Karpas-422 (cell line): ENCODE data around the gene PIK3R4. TPM values are rescaled to one million over a fixed set of nuclear protein-coding genes. Genes with fewer than 3 reads are reported as not detected.

ENCODE experiments used
- DNase-seq: peaks from one replicate; pipeline ENCODE4 v3.0.0-alpha.2; 2015
- H2AFZ ChIP-seq: fragments of 200-600 bp; sonication (generic); 2 replicates; pipeline ENCODE4 v1.6.1; 2014; ENCODE audit warnings: antibody characterized with exemption, low read length, mixed read lengths
- H3K27ac ChIP-seq: fragments of 200-600 bp; sonication (generic); 2 replicates; pipeline ENCODE4 v1.5.1; 2014; ENCODE audit warnings: mild to moderate bottlenecking, low read length, moderate library complexity
- H3K27me3 ChIP-seq: fragments of 200-600 bp; sonication (generic); 2 replicates; pipeline ENCODE4 v1.6.1; 2014; ENCODE audit warnings: low read length, mixed read lengths
- H3K36me3 ChIP-seq: fragments of 200-600 bp; sonication (generic); 2 replicates; pipeline ENCODE4 v1.6.1; 2014; ENCODE audit warnings: low read length, mixed read lengths; ENCODE audit not compliant: insufficient read depth
- H3K4me1 ChIP-seq: fragments of 200-600 bp; sonication (generic); 2 replicates; pipeline ENCODE4 v1.6.1; 2014; ENCODE audit warnings: mild to moderate bottlenecking, low read length, mixed read lengths
- H3K4me2 ChIP-seq: fragments of 200-600 bp; sonication (generic); 2 replicates; pipeline ENCODE4 v1.6.1; 2014; ENCODE audit warnings: low read length, low read depth, mild to moderate bottlenecking; ENCODE audit not compliant: poor library complexity, severe bottlenecking
- H3K4me3 ChIP-seq: fragments of 200-600 bp; sonication (generic); 2 replicates; pipeline ENCODE4 v1.5.1; 2014; ENCODE audit warnings: mild to moderate bottlenecking, antibody characterized with exemption, low read length, mixed read lengths
- H3K79me2 ChIP-seq: fragments of 200-600 bp; sonication (generic); 2 replicates; pipeline ENCODE4 v1.6.1; 2014; ENCODE audit warnings: mild to moderate bottlenecking, low read length, mixed read lengths
- H3K9ac ChIP-seq: fragments of 200-600 bp; sonication (generic); 2 replicates; pipeline ENCODE4 v1.6.0; 2014; ENCODE audit warnings: low read length
- H3K9me2 ChIP-seq: fragments of 200-600 bp; sonication (generic), shearing (Covaris generic); replicated peaks from 2 replicates; pipeline ENCODE4 v1.6.0; 2014; ENCODE audit warnings: mild to moderate bottlenecking, low read length, moderate library complexity; ENCODE audit not compliant: insufficient read depth
- H3K9me3 ChIP-seq: fragments of 300-700, 200-600 bp; sonication (generic); 2 replicates; pipeline ENCODE4 v1.6.1; 2014; ENCODE audit warnings: low read length, mixed read lengths
- H4K20me1 ChIP-seq: fragments of 200-600 bp; sonication (generic); 2 replicates; pipeline ENCODE4 v1.6.1; 2014; ENCODE audit warnings: mild to moderate bottlenecking, antibody characterized with exemption, low read length, low read depth; ENCODE audit not compliant: insufficient read depth
- total RNA-seq: library from RNA; depleted of rRNA; stranded (reverse); fragments of >200 nt; shearing (Covaris generic); gene quantifications from 2 replicates; pipeline ENCODE4 v1.2.3, GENCODE V29; 2014; ENCODE audit warnings: low replicate concordance

The PIK3R4 gene
- total RNA-seq, 1 experiment from 2014 or later: 46.8 TPM

DNA sequence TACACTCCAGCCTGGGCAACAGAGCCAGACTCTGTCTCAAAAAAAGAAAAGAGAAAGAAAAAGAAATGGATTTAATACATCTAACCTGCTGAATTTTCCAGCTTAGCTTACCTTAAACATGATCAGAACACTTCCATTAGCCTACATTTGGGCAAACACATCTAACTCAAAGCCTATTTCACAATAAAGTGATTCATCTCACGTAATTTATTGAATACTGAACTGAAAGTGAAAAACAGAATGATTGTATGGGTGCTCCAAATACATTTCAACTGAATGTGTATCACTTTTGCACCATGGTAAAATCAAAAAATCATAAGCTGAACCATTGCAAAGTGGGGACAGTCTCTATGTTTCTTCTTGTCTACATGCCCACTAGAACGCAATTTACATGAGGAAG, 9.0 kb downstream of the PIK3R4 start:
- no peaks in the 10 kb centered on the region; the same call in 1 of the 2 replicates for H3K4me1 ChIP-seq
- peaks cover 91% of the 10 kb centered on the region for H3K79me2 ChIP-seq

DNA sequence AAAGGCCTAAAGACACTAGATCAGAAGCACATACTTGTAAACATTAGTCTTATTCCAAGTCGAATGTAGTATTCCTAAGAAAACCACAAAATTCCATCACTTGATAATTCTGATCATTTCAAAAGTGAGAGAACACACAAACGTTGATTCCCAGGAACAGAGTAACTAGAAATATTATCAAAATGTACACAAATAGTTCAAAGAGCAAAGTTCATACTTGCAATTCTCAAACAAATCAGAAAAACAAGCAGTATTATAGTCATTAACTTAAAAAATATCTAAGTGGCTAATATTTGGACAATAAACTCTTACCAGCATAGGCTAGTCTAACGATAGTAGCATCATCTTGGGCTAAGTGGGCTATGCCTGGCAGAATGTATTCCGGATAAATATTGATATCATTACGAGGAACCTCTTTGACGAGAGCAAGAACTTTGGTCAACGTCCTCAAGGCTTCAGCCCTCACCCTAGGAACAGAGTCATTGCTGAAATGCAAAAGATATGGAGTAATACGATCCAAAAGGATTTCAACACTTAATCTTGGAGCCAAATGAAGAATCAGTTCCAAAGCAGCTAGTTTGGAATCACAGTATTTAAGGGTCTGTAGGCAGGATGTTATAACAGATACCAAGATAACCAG, 13.3 kb downstream of the PIK3R4 start:
- H3K36me3 ChIP-seq: peaks cover 57% of the 10 kb centered on the region
- H3K79me2 ChIP-seq: peaks cover 68% of the 10 kb centered on the region
- H3K4me1 ChIP-seq: peaks cover 3% of the 10 kb centered on the region; the same call in 1 of the 2 replicates
- H3K9ac ChIP-seq: no peak overlapping the region
- no peak overlapping the region for H2AFZ ChIP-seq
- H4K20me1 ChIP-seq: no peaks in the 10 kb centered on the region
- H3K4me3 ChIP-seq: no peak overlapping the region
- H3K9me2 ChIP-seq: no peaks in the 10 kb centered on the region
- H3K9me3 ChIP-seq: no peaks in the 10 kb centered on the region
- no peaks in the 10 kb centered on the region for H3K27me3 ChIP-seq
- no peak overlapping the region for H3K27ac ChIP-seq
- DNase-seq: no peak
- no peak overlapping the region for H3K4me2 ChIP-seq

More for the DNA sequence above, 9.0 kb downstream of the PIK3R4 start:
- Histone ChIP-seq H3K36me3 (peaks cover 65% of the 10 kb centered on the region), H3K9ac (no peak overlapping the region), H3K9me2 (no peaks in the 10 kb centered on the region), H2AFZ (no peak overlapping the region), H3K4me2 (no peak overlapping the region), H4K20me1 (no peaks in the 10 kb centered on the region), H3K4me3 (no peak overlapping the region), H3K27me3 (no peaks in the 10 kb centered on the region), H3K27ac (no peak overlapping the region), H3K9me3 (no peaks in the 10 kb centered on the region)
- DNase-seq: no peak

DNA sequence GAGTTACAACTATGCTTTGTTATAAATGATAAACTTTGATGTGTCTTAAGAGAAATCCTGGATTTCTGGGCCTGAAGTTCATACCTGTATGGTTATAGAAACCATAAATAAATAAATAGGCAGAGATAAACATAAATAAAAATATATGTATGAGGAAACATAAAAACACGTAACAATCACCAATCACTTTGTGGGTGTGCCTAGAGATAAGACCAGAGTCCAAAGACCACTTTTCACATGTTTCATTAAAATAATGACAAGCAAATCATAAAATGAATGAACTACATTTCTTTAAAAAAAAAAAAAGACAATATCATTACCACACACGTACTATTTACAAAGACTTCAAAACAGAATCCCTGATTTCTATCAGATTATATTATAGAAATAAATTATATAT, 14.1 kb downstream of the PIK3R4 start:
- Histone ChIP-seq H3K27ac (no peak overlapping the region), H3K9ac (no peak overlapping the region), H3K9me2 (no peaks in the 10 kb centered on the region), H3K27me3 (no peaks in the 10 kb centered on the region), H3K4me3 (no peak overlapping the region), H2AFZ (no peak overlapping the region), H4K20me1 (no peaks in the 10 kb centered on the region), H3K4me1 (peaks cover 12% of the 10 kb centered on the region), H3K9me3 (no peaks in the 10 kb centered on the region), H3K36me3 (peaks cover 56% of the 10 kb centered on the region), H3K4me2 (no peak overlapping the region), H3K79me2 (peaks cover 60% of the 10 kb centered on the region)
- no peak for DNase-seq

DNA sequence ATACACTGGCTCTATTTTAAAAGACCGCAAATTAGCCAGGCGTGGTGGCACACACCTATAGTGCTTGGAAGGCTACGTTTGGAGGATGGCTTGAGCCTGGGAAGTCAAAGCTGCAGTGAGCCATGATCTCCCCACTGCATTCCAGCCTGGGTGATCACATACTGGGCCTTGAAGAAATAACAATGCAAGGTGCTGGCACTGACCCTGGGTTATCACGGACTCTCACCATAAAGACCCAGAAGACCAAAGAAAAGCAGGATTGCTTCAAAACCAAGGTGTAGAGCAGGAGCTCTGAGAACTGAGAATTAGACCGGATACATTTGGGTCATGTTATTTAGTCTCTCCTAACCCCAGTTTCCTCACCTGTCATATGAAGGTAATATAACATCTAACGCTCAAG, 14.8 kb downstream of the PIK3R4 start:
- Histone ChIP-seq H3K4me1 (peaks cover 16% of the 10 kb centered on the region), H3K9ac (no peak overlapping the region), H3K9me2 (no peaks in the 10 kb centered on the region), H3K4me2 (no peak overlapping the region), H3K79me2 (peaks cover 53% of the 10 kb centered on the region), H3K9me3 (no peaks in the 10 kb centered on the region), H4K20me1 (no peaks in the 10 kb centered on the region), H3K4me3 (no peak overlapping the region), H3K27ac (no peak overlapping the region), H2AFZ (no peak overlapping the region), H3K36me3 (peaks cover 51% of the 10 kb centered on the region), H3K27me3 (no peaks in the 10 kb centered on the region)
- DNase-seq: no peak

DNA sequence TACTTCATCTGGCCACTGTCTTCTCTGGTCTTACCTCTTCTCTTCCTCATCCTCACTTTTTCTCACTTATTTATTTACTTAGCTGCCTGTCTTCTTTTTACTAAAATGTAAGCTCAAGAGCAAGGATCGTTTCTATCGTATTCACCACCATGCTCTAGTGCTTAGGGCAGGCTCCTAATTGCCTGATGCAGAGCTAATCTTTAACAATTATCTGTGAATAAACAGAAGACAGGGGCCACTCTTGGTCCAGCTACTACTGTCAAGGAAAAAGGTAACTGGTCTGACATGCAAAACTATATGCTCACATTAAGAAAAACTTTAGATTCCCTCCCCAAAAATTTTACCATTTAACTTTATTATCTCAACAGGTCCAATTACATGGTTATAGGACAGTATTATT, 17.5 kb downstream of the PIK3R4 start:
- no peak overlapping the region for H3K9ac ChIP-seq
- H3K4me1 ChIP-seq: peaks cover 32% of the 10 kb centered on the region
- no peaks in the 10 kb centered on the region for H3K9me2 ChIP-seq
- H2AFZ ChIP-seq: no peak overlapping the region
- H3K36me3 ChIP-seq: peaks cover 33% of the 10 kb centered on the region; the same call in 1 of the 2 replicates
- no peak overlapping the region for H3K4me2 ChIP-seq
- H3K4me3 ChIP-seq: no peak overlapping the region
- no peaks in the 10 kb centered on the region for H3K9me3 ChIP-seq
- peaks cover 41% of the 10 kb centered on the region for H3K79me2 ChIP-seq
- DNase-seq: no peak
- peak overlapping the region; percentile 12; the same call in 1 of the 2 replicates for H3K27ac ChIP-seq
- no peaks in the 10 kb centered on the region for H3K27me3 ChIP-seq
- no peaks in the 10 kb centered on the region for H4K20me1 ChIP-seq

DNA sequence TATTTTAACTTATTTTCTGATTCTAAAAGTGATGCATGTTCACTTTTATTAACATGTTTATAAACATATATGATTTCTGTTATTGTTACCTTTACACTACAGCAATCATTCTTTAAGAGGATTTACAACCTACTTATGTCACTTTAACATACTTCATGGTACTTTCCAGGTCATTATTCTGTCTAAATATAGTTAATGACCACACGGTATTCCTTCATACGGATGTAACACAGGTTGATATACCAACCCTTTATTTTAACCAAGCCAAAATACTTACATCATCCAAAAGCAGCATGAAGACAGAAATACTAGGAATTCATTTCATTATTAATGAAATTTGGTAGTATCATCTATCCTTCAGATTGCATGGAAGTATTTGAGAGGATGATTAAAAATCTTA, 18.6 kb downstream of the PIK3R4 start:
- H3K27ac ChIP-seq: peak overlapping the region; percentile 88

DNA sequence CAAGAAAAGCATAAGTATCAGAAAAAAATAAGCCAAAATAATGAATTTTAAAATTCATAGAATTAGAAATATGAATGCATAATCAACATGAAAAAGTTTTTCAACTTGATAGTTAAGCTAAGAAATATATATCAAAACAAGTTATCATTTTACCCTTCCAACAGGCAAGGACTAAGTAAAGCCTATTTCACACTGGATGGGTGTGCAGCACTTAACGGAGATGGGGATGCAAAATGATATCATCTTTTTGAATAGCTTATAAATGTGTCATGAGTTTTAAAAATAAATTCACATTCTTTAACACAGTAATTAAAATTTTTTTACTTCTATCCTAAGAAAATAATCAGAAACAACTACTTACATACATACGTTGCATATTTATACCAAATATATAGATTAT, 20.9 kb downstream of the PIK3R4 start:
- Histone ChIP-seq H3K27me3 (no peaks in the 10 kb centered on the region), H4K20me1 (no peaks in the 10 kb centered on the region), H3K27ac (no peak overlapping the region), H3K36me3 (peaks cover 28% of the 10 kb centered on the region; the same call in 1 of the 2 replicates), H3K4me1 (peaks cover 32% of the 10 kb centered on the region), H3K9me2 (no peaks in the 10 kb centered on the region), H3K79me2 (peaks cover 17% of the 10 kb centered on the region), H2AFZ (no peak overlapping the region), H3K4me3 (no peak overlapping the region), H3K4me2 (peak overlapping the region; percentile 1), H3K9me3 (no peaks in the 10 kb centered on the region), H3K9ac (no peak overlapping the region)
- no peak for DNase-seq

More for the DNA sequence above, 18.6 kb downstream of the PIK3R4 start:
- DNase-seq: no peak
- peaks cover 32% of the 10 kb centered on the region for H3K4me1 ChIP-seq
- no peaks in the 10 kb centered on the region for H3K9me2 ChIP-seq
- no peaks in the 10 kb centered on the region for H3K27me3 ChIP-seq
- H3K79me2 ChIP-seq: peaks cover 32% of the 10 kb centered on the region
- peak overlapping the region; percentile 99 for H3K4me2 ChIP-seq
- H3K9ac ChIP-seq: peak overlapping the region; percentile 74
- peak overlapping the region; percentile 67; the same call in 1 of the 2 replicates for H3K4me3 ChIP-seq
- H3K36me3 ChIP-seq: peaks cover 30% of the 10 kb centered on the region; the same call in 1 of the 2 replicates
- no peaks in the 10 kb centered on the region for H3K9me3 ChIP-seq
- H2AFZ ChIP-seq: no peak overlapping the region
- no peaks in the 10 kb centered on the region for H4K20me1 ChIP-seq

DNA sequence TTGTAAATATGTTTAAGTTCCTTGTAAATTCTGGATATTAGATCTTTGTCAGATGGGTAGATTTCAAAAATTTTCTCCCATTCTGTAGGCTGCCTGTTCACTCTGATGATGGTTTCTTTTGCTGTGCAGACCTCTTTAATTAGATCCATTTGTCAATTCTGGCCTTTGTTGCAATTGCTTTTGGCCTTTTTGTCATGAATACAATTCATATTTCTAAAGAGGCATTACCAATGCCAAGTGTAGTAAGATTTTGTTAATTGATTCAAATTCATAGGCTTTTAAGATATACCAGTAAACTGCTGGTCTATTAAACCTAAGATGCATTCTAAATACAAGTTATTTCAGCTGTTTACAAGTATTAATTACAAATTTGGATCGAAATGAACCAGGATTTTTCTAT, 31.0 kb downstream of the PIK3R4 start:
- H3K4me2 ChIP-seq: no peak overlapping the region

More for the DNA sequence above, 31.0 kb downstream of the PIK3R4 start:
- H3K9me2 ChIP-seq: no peaks in the 10 kb centered on the region
- no peak for DNase-seq
- H4K20me1 ChIP-seq: no peaks in the 10 kb centered on the region
- H3K4me1 ChIP-seq: no peaks in the 10 kb centered on the region; the same call in 1 of the 2 replicates
- no peak overlapping the region for H3K9ac ChIP-seq
- no peak overlapping the region for H3K27ac ChIP-seq
- peaks cover 17% of the 10 kb centered on the region for H3K36me3 ChIP-seq
- H3K4me3 ChIP-seq: no peak overlapping the region
- no peaks in the 10 kb centered on the region for H3K9me3 ChIP-seq
- peaks cover 12% of the 10 kb centered on the region; the same call in 1 of the 2 replicates for H3K79me2 ChIP-seq
- no peaks in the 10 kb centered on the region for H3K27me3 ChIP-seq
- no peak overlapping the region for H2AFZ ChIP-seq
